GM18873 (cell line): Measurements from ENCODE around the gene SLC16A8.
"Not testable (repeated sequence)": the region's sequence is repeated elsewhere in the genome, so short reads cannot be mapped to it uniquely, and the experiment has no call there.

Source experiments
- ATAC-seq: cut with Tn5 transposase; IDR thresholded peaks from one replicate; pipeline ENCODE4 v1.9.1; 2021; ENCODE audit warnings: mild to moderate bottlenecking, moderate library complexity, moderate number of reproducible peaks; ENCODE audit not compliant: unreplicated experiment, low FRiP score

The SLC16A8 gene

DNA sequence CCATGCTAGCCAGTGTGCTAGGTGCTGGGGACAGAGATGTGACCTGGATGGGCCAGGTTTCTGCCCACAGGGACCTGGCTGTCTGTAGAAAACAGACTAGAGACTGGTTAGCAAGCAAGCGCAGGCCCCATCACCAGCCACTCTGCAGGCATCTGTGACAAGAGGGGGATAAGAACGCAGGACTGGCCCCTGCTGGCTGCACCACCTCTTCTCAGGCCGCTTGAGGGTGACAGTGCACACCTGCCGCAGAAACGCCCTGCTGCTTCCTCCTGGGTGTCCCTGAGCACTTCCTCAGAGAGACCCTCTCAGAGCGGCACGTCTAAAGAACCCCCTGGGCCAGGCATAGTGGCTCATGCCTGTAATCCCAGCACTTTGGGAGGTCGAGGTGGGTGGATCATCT, 32.7 kb downstream of the SLC16A8 start:
- ATAC-seq: no peak

DNA sequence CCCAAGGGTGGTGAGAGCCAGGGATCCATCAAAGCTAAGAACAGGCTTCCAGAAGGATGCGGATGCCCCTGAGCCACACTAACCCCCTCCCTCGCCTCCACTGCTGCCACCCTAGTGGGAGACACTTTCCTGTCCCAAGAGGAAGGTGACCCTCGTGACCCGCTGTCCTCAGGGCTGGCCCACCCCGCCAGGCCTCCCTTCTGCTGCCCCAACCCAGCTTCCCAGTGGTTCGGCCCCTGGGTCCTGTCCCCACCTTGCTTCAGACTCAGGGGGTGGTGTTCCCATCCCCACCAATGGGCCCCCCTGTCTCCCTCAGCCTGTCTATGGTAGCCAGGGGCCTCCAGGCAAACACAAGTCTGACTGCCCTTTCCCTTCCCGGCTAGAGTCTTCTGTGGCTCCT, 33.3 kb downstream of the SLC16A8 start:
- ATAC-seq: no peak

DNA sequence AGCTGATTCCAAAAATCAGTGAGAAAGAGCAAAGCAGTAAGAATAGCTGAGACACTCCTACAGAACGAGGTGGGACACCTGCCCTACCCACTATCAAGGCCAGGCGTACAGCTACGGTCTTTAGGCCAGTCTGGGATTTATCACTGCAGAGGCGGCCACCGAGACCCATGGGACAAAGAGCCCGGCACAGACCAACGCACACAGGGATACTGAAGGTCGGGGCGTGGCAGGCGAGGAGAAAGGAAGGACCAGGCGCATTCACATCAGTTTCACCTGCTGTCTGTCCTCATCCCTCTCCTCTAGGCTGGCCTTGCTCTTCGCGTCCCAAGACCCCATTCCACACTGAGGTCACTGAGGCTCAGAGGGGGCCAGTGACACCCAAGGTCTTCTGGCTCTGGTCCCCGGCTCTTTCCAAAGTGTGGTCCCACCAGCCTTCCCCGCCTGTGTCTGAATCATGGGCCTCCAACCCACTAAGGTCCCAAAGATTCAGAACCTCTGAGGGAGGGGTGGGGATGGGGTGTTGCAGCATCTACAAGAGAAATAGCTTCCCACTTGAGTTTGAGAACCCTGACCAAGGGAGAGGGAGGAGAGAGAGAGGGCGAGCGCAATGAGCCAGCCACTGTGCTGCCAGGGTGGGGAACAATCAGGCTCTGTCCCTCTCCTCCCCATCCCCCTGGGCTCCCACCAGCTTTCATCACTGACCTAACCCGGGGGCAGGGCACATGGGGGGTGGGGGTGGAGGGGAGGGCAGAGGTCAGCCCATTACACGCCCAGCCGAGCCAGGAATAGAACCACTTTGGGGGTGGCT, 34.0 kb downstream of the SLC16A8 start:
- ATAC-seq: no peak

DNA sequence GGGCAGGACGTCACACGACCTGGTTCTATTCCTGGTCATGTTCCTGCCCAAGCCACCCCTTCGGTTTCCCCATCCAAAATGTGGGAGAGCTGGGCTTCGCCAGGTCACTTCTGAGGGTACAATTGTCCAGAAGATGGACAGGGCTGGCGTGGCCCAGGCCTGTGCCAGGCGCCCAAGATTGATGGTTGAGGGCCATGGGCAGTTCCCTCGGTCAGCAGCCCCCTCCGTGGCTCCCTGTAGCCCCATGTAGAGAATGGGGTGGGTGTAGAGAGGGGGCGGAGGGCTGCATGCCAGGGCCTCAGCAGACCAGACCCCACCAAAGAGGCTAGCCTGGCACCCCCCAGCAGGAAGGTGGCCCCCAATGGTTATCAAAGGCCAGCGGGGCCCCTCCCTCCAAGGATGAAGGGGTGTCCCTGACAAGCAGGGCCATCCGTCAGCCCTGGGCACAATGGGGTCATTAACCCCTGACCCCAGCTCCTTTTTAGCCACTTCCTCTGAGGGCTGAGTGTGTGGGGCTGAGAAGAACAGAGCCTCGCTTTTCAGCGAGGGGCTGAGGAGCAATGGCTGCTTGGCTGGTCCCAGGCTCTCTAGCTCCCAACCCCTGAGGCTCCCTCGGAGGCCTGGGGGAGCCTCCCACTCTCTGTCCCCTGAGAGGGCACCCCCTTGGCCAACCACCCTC, 37.8 kb downstream of the SLC16A8 start:
- no peak for ATAC-seq

DNA sequence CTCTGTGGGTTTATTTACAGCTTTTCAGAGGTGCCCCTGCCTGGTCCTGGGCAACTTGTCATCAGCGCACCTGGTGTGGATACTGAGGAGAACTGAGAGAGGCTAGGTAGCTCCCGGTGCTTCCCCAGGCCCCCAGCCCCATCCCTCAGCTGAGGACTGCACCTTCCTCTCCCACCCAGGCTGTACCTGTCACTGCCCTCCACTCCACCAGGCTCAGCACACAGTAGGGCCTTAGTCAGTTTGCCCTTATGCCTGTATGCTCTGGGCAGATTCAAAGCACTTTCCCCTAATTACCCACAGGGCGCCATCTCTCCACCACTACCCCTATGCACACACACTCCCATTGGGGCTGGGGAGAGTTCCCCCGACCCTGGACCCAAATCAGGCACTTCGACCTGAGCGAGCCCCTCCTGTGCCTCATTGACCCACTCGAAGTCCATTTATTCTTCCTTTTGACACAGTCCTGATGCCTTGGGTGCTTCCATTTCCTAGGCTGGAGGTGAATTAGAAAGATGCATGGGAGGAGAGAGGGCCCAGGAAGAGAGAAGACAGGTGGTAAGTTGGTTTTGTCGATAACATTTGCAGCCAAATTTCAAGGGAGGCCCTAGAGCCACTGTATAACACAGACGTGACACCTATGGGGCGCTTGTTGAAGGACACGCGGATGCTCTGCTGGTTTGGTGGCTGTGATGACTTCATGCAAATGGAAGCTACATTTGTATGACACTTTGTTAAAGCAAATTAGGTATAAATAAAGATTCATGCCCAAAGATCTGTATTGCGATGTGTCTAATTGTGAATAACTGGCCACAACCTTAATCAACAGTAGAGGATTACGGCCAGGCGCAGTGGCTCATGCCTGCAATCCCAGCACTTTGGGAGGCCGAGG, 40.6 kb downstream of the SLC16A8 start:
- no peak for ATAC-seq

DNA sequence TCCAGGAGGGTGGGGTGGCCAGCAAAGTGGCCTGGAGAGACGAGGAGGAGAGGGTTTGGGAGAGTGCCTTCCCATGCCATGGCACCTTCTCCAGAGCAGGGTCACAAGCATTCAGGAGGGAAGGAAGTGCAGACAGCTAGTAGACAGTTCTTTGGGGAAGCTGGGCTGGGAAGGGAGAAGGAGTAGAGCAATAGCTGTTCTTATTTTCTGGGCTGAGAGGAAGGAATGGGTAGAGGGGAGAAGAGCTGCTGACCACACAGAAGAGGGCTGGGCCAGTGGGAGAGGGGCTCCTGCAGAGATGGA, 41.5 kb downstream of the SLC16A8 start:
- ATAC-seq: no peak

DNA sequence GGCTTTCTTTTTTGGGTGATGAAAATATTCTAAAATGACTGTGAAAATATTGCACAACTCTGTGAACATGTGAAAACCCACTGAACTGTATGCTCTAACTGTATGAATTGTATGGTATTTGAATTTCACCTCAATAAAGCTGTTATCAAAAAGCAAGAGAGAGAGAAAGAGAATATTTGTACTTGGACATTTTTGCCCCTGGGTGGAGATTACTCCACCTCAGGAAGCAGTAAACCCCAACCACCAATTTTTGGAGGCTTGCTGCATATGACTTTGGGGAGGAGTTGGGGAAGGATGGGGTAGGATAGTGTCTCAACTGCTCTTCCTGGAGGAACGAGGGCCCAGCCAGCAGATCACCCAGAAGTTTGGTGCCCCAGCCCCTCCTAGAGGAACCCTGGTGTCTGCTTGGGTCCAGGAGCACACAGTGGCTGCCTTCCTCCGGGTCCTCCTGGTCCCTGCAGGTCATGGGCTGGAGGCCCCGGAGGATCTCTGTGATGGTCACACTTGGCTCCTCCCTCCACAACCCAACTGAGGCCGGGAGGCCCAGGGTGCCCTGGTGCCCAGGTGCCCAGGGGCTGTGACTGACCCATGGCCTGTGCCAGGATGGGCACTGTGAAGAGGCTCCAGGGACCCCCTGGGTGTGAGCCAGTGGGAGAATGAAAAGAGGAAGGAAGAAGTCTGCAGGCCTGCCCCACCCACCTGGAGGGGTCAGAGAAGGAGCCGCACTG, 42.1 kb downstream of the SLC16A8 start:
- no peak for ATAC-seq

DNA sequence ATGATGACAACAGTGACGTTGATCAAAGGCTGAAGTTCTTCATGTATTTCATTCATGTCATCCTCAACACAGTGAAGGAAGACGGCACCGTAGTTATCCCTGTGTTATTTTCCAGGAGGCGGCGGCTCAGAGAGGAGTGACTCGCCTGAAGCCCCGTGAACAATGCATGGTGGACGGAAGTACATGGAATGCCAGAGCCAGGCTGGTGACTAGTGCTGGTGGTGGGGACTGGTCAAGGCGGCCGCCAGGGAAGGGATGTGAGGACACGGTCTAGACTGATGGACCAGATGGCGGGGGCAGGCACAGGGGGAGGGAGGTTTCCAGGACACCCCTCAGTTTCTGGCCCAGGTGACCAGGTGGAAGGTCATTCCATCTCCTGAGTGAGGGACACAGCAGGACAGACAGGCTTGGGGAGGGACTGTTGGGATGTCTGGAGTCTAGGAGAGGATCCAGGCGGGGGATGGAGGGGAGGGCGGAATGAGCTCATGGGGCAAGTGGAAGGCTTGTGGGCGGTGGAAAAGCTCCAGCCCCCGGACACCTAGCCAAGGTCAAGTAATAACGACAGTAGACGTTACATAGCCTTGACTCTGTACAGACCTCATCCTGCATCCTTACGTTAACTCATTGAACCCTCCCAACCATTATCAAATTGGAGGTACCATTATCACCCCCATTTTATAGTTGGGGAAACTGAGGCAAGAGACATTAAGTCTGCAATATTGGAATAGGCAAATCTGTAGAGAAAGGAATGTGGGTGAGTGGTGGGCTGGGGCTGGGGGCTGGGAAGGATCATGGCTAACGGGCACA, 42.8 kb downstream of the SLC16A8 start:
- no peak for ATAC-seq

DNA sequence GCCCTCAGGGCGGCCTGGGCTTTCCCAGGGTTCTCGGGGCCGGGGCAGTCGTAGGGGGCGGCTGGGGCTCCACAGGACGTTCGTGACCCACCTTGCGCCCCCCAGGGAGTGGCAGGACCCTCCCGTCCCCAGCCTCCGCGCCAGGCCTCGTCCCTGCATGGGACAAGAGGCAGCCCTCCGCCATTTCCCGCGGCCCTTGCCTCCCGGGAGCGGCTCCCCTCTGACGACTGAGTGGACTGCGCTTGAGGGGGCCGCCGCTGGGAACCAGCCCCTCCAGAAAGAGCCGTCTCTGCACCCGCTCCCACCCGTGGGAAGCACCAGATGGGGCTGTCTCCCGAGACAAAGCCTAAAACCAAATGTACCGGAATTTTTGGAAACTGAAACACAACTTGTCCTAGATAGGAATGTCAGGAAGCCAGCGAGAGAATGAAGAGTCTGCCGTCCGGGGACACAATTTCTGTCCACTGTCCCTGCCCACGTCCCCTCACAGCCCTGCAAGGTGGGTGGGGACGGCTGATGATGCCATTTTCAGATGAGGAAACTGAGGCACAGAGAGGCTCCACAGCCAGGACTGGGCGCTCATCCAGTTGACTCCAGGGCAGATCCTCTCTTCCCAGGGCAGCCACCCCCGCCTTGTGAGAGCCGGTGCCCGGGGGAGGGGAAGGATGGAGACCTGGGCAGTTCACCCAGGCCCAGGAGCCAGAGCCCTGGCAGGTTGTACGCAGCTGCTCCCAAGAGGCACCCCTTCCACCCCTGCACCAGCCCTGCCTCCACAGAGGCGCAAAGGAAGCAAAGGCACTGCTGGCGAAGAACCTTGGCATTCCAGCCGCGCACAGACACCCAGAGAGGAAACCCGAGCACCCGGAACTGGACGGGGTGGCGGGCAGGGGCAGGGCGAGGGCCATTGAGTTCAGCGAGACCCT, 44.8 kb downstream of the SLC16A8 start:
- no peak for ATAC-seq

DNA sequence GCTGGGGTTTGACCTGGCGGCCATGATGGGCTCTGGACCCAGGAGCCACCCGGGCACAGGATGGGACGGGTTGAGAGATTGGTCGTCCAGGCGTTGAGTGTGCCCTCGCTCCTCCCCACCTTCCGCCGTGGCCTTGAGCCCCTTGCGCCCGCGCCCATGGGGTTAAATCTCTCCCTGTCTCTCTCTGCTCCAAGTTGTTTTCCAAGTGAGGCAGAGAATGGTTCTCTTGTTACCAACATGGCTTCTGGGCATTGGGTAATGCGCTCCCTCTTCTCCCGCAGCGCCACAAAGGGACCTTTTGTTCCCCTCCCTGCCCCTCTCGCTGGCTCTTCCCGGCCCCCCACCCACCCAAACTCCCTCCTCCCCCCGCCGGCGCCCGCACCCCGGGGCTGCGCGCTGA, 45.6 kb downstream of the SLC16A8 start:
- ATAC-seq: no peak

DNA sequence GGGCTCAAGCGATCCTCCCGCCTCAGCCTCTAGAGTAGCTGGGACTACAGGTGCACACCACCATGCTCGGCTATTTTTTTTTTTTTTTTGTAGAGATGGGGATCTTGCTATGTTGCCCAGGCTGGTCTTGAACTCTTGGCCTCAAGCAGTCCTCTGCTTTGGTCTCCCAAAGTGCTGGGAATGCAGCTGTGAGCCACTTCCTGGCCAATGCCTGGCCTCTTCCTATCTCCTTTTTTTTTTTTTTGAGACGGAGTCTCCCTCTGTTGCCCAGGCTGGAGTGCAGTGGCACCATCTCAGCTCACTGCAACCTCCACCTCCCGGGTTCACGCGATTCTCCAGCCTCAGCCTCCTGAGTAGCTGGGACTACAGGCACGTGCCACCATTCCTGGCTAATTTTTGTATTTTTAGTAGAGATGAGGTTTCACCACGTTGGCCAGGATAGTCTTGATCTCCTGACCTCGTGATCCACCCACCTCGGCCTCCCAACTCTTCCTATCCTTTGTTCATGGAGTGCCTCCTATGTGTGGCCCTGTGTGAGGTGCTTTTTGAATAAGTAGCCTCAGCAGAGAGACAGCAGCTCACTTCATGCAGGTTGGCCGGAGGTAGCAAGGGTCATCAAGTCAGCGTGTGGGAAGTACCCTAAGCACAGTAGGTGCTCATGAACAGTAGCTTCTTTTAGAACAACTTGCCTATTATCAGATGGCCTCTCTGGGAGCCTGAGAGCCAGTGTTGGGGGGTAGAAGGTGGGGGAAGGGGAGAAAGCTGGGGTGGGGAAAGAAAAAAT, 46.4 kb downstream of the SLC16A8 start:
- ATAC-seq: not testable (repeated sequence)

DNA sequence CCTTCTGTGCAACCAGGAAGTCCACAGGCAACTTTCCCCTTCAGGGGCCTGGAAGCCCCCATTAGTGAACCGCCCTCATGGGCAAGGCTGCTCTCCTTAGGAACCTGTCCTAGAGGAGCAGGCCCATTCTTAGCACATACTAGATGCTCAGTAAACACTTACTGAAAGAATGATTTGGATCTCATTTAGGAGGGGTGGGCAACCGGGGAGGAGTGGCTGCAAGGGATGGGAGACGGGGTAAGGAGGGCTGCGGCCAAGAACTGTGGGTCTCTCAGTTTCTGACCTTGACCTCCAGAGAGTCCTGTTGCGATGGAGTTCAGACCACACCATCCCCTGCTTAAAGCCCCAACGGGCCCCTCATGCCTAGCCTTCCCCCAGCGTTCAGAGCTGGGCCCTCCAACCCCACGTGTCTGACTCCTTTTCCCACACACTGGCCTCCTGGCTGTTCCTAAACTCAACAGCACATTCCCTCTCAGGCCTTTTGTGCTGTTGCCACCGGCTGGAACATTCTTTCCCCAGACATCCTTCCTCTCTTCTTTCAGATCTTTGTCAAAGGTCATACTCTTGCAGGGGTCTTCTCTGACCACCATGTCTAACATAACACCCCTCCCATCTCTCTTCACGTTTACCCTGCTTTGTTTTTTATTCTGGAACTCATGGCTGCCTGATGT, 47.5 kb downstream of the SLC16A8 start:
- no peak for ATAC-seq

DNA sequence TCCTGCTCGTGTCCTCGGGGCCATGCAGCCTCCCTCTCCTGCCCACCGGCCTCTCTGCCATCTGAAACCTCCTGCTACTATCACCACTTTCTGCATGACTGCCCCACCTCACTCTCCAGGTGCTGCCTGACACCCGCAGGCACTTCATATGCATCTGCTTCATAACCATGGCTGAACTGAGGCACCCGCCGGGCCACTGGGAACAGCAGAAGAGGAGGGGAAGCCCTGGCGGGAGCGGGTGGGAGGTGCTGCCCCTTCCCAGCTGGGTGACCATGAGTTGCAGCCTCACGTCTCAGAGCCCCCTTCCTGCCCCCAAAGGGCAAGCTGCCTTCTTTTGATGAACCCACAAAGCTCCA, 48.5 kb downstream of the SLC16A8 start:
- ATAC-seq: no peak

DNA sequence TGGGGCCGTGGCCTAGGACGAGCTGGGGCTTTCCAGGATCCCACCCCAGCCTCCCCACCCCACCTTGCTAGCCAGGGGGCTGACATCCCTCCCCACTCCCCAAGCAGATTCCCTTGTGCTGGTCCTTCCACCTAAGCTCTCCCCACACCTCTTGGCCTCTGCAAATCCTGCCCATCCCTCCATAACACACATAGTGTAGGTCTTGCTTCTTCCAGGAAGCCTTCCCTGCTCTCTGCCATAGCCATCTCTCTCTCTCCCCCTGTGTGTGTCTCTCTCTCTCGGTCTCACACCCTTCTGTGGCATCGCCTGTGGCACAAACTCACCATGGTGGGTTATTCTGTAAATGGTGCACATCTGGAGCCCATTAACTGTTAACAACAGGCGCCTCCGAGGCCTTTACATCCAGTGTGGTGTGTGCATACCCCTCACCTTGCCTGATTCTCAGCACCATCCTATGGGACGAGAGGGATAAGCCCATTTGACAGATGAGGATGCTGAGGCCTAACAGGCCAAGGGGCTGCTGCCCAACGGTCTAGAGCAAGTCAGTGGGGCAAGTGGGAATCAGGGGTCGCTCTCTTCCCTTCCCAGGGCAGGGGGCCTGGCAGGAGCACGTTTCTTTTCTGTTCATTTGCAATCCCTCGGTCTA, 49.0 kb downstream of the SLC16A8 start:
- no peak for ATAC-seq

DNA sequence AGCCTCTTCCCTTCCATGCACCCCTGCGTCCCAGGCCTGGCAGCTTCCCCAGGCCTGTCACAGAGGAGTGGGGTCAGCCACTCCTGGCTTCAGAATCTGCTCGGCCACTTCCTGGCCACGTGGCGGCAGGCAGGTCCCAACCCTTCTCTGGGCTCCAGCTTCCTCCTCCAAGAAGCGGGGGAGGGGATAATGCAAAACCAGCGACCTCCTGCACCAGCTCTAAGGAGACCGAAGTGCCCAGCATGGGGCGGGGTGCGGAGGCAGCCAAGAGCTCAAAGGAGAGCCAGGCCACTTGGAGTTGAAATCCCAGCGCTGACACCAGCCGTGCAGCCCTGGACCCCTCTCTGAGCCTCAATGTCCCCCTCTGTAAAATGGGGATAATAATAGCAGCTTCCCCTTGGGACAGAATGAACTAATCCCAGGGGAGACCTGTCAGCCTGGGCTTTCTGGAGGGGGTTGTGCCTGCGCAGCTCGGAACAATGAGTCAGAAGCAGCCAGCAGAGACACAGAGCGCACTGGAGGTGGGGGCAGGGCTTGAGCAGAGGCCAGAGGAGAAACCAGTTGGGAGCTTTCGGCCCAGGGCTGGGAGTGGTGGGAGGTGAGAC, 49.6 kb downstream of the SLC16A8 start:
- ATAC-seq: no peak

DNA sequence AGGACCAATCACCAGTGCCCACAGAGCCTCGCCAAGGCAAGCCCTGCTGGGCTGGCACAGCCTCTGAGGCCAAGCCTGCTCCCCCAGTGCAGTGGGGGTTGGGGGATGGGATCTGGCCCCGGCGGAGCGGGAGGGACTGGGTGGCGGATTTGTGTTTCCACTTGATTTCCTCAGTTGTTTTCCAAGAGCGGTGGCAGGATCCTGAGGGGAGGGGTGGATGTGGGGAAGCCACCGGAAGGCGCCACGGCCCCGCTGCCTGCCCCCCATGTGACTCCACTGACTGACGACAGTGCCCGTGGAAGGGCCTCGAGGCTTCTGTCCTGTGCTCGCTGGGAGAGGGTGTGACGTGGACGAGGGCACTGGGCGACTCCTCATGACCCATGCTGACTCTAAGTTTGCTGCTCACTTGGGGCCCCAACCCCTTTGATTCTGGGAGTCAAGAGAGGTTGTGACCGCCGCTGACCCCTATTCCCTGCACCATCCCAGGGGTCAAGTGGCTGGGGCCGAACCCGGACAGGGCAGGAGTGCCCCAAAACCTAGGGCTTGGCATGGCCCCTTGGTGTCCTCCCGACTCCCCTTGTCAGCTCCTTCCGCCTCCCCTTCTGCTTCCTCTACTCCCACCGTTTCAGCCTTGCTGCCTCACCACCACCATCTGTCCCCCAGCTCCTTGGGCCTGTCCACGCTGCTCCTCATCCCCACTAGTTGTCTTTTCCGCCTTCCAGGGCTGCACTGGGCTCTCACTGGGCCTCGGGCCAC, 50.3 kb downstream of the SLC16A8 start:
- ATAC-seq: no peak
